Osteoblast (primary cell): ENCODE results near the gene FTSJ3. TPM values are rescaled to one million over a fixed set of nuclear protein-coding genes. Genes with fewer than 3 reads are reported as not detected.
A peak's percentile ranks its signal among the peaks of the same experiment; 100 is the strongest.

Source experiments
- DNase-seq: peaks from one replicate; pipeline ENCODE4 v3.0.0; 2011; ENCODE audit warnings: low spot score, mixed read lengths; ENCODE audit not compliant: insufficient read length; ENCODE audit errors: missing footprints
- H2AFZ ChIP-seq: 2 replicates; pipeline ENCODE4 v1.6.0; 2011; ENCODE audit warnings: mild to moderate bottlenecking, low read length
- H3K27ac ChIP-seq: 2 replicates; pipeline ENCODE4 v1.5.1; 2011; ENCODE audit warnings: mild to moderate bottlenecking, low read depth, low read length, moderate library complexity
- H3K27me3 ChIP-seq: 2 replicates; pipeline ENCODE4 v1.6.0; 2012; ENCODE audit warnings: mild to moderate bottlenecking, control low read depth, inconsistent platforms, low read length, moderate library complexity; ENCODE audit not compliant: insufficient read depth
- H3K36me3 ChIP-seq: 2 replicates; pipeline ENCODE4 v1.5.1; 2011; ENCODE audit warnings: mild to moderate bottlenecking, low read length, control low read depth, moderate library complexity; ENCODE audit not compliant: insufficient read depth
- H3K4me1 ChIP-seq: 2 replicates; pipeline ENCODE4 v1.5.1; 2011; ENCODE audit warnings: mild to moderate bottlenecking, low read length, control low read depth, moderate library complexity; ENCODE audit not compliant: insufficient read depth
- H3K4me2 ChIP-seq: 2 replicates; pipeline ENCODE4 v1.6.0; 2011; ENCODE audit warnings: mild to moderate bottlenecking, low read length; ENCODE audit not compliant: insufficient read depth
- H3K4me3 ChIP-seq: fragments of 200-600 bp; sonication (generic); 3 replicates; pipeline ENCODE4 v1.5.1; 2012; ENCODE audit warnings: mild to moderate bottlenecking, low read length, inconsistent platforms; ENCODE audit not compliant: insufficient read depth
- H3K79me2 ChIP-seq: 2 replicates; pipeline ENCODE4 v1.6.0; 2012; ENCODE audit warnings: mild to moderate bottlenecking, low read length, control low read depth, inconsistent platforms; ENCODE audit not compliant: insufficient read depth
- H3K9me3 ChIP-seq: 2 replicates; pipeline ENCODE4 v1.5.1; 2011; ENCODE audit warnings: low read depth, low read length, control low read depth
- H4K20me1 ChIP-seq: 2 replicates; pipeline ENCODE4 v1.6.0; 2012; ENCODE audit warnings: mild to moderate bottlenecking, low read length, control low read depth; ENCODE audit not compliant: insufficient read depth
- CTCF ChIP-seq: IDR thresholded peaks from 2 replicates; pipeline ENCODE4 v1.5.1; 2011; ENCODE audit warnings: mild to moderate bottlenecking, low read depth, low read length, moderate library complexity; ENCODE audit errors: extremely low read depth
- total RNA-seq: library from RNA; depleted of rRNA; stranded (reverse); fragments of >200 nt; gene quantifications from 2 replicates; pipeline ENCODE4 v1.2.3, GENCODE V29; 2012

FTSJ3 gene
- total RNA-seq, 1 donor, result 45.2 TPM

- Histone ChIP-seq H2AFZ (peak overlapping the region; percentile 98), H3K79me2 (peaks cover 73% of the 10 kb centered on the region)
These were observed 928 bp downstream of the FTSJ3 start for GRCh38 chr17:63826468-63827001.

GRCh38 chr17:63824362-63824761 lies 3.1 kb downstream of the FTSJ3 start:
- H2AFZ ChIP-seq, result no peak overlapping the region
- no peak overlapping the region for H3K4me3 ChIP-seq
- H3K27me3 ChIP-seq, result no peaks in the 10 kb centered on the region
- DNase-seq, result peak; percentile 43
- no peak overlapping the region for H3K4me2 ChIP-seq
- H3K27ac ChIP-seq, result no peak overlapping the region
- H3K4me1 ChIP-seq, result peaks cover 21% of the 10 kb centered on the region
- H3K79me2 ChIP-seq, result peaks cover 71% of the 10 kb centered on the region
- no peak for TF ChIP-seq CTCF
- H4K20me1 ChIP-seq, result peaks cover 24% of the 10 kb centered on the region
- H3K36me3 ChIP-seq, result peaks cover 66% of the 10 kb centered on the region
- no peaks in the 10 kb centered on the region for H3K9me3 ChIP-seq

More at GRCh38 chr17:63826468-63827001, 928 bp downstream of the FTSJ3 start:
- Histone ChIP-seq H4K20me1 (peaks cover 26% of the 10 kb centered on the region), H3K27me3 (no peaks in the 10 kb centered on the region), H3K9me3 (no peaks in the 10 kb centered on the region), H3K36me3 (peaks cover 68% of the 10 kb centered on the region), H3K4me3 (peak overlapping the region; percentile 97), H3K27ac (peak overlapping the region; percentile 99), H3K4me1 (peaks cover 21% of the 10 kb centered on the region), H3K4me2 (peak overlapping the region; percentile 96)
- DNase-seq, result peak; percentile 90
- TF ChIP-seq CTCF, result no peak

- Histone ChIP-seq H3K4me3 (no peak overlapping the region), H3K36me3 (peaks cover 66% of the 10 kb centered on the region), H3K27ac (no peak overlapping the region), H4K20me1 (peaks cover 22% of the 10 kb centered on the region), H3K9me3 (no peaks in the 10 kb centered on the region), H3K27me3 (no peaks in the 10 kb centered on the region), H2AFZ (no peak overlapping the region), H3K4me1 (peaks cover 18% of the 10 kb centered on the region), H3K79me2 (peaks cover 66% of the 10 kb centered on the region), H3K4me2 (no peak overlapping the region)
- no peak for TF ChIP-seq CTCF
- peak; percentile 69 for DNase-seq
These were observed 3.7 kb downstream of the FTSJ3 start for GRCh38 chr17:63823659-63824331.

GRCh38 chr17:63822537-63822936 lies 4.9 kb downstream of the FTSJ3 start:
- no peak for DNase-seq
- Histone ChIP-seq H3K27me3 (no peaks in the 10 kb centered on the region), H2AFZ (no peak overlapping the region), H3K36me3 (peaks cover 78% of the 10 kb centered on the region), H3K4me2 (no peak overlapping the region), H3K79me2 (peaks cover 58% of the 10 kb centered on the region), H3K4me3 (no peak overlapping the region), H3K4me1 (peaks cover 6% of the 10 kb centered on the region), H3K9me3 (no peaks in the 10 kb centered on the region), H4K20me1 (peaks cover 16% of the 10 kb centered on the region), H3K27ac (no peak overlapping the region)
- TF ChIP-seq CTCF, result no peak
